GM19324 (cell line): ENCODE results near the gene LRPAP1.
"Not testable (repeated sequence)": the region's sequence is repeated elsewhere in the genome, so short reads cannot be mapped to it uniquely, and the experiment has no call there.

Experiments
- ATAC-seq: cut with Tn5 transposase; IDR thresholded peaks from one replicate; pipeline ENCODE4 v1.9.1; 2021; ENCODE audit warnings: mild to moderate bottlenecking, moderate library complexity; ENCODE audit not compliant: unreplicated experiment, low FRiP score

LRPAP1 gene, protein sequence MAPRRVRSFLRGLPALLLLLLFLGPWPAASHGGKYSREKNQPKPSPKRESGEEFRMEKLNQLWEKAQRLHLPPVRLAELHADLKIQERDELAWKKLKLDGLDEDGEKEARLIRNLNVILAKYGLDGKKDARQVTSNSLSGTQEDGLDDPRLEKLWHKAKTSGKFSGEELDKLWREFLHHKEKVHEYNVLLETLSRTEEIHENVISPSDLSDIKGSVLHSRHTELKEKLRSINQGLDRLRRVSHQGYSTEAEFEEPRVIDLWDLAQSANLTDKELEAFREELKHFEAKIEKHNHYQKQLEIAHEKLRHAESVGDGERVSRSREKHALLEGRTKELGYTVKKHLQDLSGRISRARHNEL

DNA sequence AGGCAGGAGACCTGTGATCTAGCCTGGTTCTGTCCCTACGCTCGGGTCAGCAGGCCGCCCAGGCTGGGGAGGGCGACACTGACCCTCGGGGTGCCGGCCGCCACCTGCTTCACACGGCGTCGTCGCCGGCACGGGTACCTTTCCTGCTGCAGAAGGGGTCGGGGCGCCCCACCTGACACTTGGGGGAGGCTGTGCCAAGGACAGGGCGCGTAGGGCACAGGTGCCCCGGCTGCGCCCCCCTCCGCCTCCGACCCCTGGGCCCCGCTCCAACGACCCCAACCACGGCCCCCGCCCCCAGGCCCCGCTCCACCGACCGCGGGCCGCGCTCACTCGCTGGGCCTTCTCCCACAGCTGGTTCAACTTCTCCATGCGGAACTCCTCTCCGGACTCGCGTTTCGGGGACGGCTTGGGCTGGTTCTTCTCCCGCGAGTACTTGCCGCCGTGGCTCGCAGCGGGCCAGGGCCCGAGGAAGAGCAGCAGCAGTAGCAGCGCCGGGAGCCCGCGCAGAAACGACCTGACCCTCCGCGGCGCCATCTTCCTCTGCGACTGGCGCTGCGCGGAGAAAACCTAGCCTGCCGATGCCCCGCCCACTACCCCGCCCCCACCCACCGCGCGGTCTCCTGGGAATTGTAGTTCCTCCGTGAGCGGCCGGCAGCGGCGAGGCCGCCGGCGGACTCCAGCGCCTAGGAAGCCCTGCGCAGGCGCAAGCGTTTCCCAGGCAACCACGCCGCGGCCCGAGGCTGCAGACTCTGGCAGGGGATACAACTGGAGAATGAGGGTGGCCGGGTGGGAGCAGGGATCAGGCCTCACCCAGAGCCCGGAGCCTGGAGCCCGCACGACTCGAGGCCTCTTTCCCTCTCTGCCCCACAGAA, at the start of gene LRPAP1:
TSS of gene LRPAP1 (minus strand) at position 544 of the 872 bp plus-strand sequence. CDS start at position 534, 10 bp downstream.
- peak; percentile 93 for ATAC-seq

DNA sequence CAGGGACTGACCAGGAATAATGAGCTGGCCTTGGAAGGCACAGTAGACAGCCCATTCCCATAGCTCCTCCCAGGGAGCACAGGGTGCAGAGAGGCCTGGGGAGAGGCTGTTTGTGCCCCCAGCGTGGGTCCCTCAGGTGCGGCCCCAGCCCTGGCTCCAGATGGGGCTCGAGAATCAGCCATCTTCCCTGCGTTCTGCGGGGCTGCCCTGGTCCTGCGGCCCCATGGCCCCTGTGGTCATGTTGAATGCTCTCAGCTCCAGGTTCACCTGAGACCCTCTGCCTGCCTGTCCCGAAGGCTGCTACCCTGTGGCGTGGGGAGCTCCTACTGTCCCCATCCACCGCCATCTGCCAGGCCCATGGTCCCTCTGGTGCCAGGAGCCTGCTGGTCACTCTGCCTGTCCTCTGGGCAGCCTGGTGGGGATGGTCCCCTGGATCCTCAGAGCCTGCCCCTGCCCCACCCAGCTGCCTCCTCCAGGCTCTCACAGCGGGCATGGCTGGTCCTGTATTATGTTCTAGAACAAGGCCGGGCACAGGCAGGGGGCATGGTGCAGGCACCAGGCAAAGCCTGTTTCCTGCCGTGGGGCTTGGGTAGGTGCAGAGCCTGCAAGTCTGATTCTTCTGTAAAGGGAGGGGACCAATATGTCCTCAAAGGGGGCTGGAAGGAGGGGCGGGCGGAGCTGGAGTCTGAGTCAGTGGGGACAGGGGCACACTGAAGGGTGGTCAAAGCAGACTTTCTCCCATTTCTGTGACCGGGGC, 49.3 kb upstream of the LRPAP1 start:
- ATAC-seq = not testable (repeated sequence)

DNA sequence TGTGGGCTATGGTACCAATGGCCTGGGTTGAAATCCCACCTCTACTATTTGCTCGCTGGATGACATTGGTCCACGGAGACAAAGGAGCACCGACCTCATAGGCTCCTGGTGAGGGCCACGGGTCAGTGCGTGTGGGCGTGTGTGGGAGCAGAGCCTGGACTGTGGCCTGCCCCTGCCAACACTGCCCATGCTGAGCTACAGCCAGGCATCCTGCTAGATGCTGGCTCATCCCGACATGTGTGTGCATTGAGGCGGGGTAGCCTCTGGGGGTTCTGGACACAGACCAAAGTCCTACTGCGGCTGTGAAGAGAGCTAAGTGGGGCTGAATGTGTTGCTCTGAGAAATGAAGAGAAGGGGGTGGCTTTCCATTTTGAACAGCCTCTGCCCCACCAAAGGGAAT, 48.6 kb upstream of the LRPAP1 start:
- not testable (repeated sequence) for ATAC-seq

DNA sequence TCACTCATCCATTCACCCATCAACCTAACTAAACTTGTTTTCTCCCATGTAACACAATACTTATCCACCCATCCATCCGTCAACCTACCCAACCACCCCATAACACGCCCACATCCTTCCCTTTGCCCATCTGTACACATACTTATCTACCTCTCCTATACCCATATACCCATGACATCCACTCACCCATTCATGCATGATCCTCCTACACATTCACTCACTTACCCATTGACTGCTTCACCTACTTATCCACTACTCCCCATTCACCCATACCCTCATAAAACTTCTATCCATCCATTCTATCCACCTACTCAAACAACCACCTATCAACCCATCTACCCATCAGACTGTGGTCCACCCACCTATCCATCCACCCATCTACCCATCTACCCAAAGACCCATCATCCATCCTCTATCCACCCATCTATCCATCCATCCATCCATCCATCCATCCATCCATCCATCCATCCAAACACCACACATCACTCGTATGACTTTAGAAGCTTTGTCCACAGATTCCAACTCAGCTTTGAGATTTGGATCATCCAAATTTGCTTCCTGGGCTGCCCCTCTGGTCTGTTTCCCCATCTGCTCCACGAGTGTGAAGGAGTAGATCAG, 46.4 kb upstream of the LRPAP1 start:
- ATAC-seq = not testable (repeated sequence)

DNA sequence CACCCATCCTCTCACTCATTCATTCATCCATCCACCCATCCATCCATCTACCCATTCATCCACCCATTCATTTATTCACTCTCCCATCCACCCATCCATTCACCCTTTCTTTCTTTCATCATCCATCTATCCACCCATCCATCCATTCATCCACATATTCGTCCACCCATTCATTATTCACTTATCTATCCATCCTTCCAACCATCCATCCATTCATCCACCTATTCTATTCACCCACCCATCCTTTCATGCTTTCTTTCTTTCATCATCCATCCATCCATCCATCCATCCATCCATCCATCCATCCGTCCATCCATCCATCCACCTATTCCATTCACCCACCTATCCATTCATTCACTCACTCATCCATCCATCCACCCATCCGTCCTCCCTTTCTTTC, 45.8 kb upstream of the LRPAP1 start:
- ATAC-seq = not testable (repeated sequence)

DNA sequence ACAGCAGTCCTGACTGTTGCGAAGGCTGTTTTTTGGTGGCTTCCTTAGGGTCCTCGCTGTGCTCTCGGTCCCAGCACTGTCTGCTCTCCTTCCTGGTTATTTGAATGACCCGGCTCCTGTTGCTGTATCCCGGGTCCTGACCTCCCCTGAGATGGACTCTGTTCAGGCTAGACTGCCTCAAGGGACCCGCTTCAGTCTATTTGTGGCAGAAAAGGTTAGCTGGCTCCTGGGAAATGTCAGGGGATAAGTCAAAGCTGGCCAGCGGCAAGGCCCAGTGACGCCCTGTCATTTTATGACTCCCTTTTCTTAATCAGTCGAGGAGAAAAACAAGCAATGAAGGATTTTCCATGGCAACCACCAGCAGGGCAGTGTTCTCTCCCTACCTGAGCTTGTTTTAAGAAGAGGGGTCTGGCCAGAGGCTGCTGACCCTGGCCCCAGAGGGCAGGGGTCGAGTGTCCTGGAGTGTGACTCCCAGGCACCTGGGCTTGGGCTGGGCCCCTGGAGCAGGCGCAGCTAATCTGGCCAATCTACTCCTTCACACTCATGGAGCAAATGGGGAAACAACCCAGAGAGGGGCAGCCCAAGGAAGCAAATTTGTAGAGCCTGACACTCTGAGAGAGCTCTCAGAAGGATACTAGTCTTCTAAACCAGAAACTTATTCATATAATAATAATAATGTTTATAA, 45.1 kb upstream of the LRPAP1 start:
- not testable (repeated sequence) for ATAC-seq

DNA sequence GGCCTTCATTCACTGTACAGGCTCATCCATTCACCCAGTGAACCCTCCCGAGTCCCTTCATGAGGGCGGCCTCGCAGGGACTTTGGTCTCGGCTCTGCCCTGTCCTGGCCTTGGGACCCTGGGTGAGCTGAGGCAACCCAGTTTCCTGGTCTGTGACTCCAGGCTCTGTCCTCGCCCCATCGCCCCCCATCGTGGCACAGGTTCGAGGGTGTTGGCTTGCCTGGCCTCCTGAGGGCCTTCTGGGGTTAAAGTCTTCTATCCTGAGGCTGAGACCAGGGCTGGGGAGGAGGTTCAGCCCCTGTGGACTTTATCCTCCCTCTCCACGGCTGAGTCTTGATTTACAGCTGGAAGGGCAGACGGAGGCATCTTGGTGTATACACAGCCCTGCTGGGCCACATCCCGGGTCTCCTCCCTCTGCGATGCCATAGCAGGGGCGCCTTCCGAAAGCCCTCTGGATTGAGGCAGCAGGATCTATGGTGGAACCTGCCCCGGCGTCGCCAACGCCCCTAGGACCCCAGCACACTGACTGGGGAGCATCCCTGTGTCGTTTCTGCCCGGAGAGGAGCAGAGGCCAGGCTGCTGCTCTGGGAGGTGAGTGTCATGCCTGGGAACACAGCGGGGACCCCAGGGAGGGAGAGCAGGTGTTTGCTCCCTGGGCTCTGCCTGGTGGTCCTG, 44.4 kb upstream of the LRPAP1 start:
- not testable (repeated sequence) for ATAC-seq

DNA sequence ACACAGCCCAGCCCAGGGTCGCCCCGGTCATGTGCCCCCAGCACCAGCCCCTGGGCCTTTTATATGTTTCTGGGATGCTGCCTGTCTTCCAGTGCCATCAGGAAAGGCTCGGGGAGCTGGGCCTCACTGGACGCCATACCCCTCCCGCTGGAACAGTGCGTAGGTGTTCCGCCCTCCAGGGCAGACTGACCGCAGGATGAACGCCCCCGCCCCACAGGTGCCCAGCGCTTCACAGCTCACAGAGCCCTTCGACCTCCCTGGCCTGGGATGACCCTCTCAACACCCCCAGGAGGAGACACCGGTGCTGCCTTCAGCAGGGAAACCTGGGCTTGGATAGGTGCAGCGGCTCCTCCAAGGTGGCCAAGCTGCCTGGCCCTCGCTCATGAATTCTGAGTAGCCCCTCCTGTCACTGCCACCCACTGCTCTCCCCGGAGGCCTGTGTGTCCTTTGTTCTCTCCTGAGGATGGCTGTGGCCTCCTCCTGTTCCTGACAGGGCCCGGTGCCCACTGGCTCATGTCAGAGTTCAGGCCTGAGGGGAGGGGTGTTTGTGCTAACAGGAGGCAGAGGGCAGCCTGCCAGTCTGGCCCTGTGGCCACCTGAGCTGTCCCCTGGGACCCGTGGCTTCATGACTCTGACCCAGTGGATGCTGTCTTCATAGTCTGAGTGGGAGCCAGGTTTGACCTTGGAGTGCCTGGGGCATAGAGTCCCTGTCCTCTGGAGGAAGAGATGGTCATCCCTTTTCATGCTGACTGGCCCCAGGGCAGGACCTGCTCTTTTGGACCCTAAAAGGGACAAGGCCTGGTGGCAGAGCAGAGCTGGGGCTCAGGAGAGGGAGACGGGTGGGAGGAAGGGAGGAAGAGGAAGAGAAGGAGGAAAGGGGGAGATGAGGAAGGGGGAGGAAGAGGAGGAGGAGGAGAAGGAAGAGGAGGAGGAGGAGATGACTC, 43.5 kb upstream of the LRPAP1 start:
- ATAC-seq = not testable (repeated sequence)

DNA sequence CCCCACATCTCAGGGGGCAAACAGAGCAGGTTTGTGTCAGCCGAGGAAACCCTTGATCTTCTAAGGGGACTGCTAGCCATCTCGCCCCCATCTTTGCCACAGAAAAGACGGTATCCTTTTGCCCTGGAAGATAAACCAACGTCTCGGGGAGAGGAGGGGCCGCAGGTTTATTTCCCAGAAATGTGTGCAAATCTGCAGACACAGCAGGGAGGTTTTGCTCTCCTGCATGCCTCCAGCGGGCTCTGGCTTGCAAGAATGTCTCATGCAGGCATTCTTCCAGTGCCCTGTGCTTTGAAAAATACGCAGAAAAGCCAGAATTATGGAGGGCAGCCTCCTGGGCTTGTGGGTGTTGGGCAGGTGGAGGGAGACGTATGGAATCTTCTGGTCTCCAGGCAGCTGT, 42.6 kb upstream of the LRPAP1 start:
- ATAC-seq = not testable (repeated sequence)

DNA sequence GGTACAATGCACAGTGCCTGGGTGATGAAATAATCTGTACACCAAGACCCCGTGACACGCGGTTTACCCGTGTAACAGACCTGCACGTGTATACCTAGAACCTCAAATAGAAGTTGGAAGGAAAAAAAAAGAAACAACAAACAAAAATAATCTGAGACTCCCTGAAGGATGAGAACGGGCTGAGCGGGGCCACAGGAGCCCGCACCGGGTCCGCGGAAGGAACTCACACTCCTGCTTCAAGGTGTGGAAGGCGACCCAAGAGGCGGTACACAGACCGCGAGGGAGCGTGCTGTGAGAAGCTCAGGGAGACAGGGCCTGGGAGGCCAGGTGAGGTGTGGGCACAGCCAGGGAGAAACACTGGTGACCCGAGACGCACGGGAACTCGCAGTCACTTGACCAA, 42.1 kb upstream of the LRPAP1 start:
- ATAC-seq = not testable (repeated sequence)

DNA sequence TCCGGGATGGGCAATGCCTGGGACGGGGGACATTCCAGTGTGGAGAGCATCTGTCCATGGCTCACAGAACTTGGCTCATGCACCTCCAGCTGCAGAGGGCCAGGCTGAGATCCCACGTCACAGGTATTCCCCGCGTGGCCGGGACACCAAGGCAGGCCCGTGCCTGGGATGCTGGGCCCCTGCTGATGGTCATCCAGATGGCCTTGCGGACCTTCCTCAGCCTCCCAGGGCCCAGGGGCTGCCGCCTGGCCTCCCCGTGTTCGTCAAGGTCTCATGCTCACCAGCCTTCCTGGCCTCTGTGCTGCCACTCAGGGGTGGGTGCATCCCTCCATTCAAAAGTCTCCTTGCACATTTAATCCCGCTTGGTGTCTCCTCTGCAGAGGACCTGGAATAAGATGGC, 40.9 kb upstream of the LRPAP1 start:
- ATAC-seq = no peak

DNA sequence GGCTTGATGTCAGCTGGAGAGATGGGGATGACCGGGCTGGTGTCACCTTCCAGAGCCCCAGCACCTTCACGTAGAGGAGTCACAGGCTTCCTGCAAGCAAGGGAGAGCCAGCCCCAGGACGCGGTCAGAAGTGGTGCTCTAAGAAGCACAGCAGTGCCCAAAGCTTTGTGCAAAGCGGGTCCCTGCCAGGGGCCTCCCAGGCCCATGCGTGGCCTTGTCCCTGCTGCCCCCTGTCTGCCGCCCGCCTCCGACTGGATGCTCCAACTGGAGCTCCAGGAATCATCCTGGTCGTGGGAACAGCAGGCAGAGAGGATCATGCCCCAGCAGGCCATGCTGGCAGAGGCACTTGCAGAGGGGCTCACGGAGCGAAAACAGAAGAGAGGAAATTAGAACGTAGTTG, 40.1 kb upstream of the LRPAP1 start:
- ATAC-seq = no peak

DNA sequence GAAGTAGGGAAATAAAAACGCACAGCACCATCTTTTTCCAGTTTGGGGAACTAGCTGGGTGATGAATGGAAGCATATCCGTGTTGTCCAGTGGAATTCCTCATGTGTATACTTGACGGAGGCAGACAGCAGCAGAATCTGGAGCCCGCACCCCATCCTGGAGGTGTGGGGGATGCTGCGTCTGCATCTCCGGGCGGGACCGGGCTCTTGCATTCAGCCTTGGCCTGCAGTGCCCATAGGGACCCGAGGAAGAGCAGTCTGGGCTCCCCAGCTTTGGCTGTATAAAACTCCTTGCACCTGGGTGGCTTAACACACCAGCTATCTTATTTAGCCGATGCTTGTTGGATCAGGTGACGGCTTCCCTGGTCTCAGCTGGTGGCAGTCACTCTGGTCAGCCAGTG, 39.7 kb upstream of the LRPAP1 start:
- ATAC-seq = no peak

DNA sequence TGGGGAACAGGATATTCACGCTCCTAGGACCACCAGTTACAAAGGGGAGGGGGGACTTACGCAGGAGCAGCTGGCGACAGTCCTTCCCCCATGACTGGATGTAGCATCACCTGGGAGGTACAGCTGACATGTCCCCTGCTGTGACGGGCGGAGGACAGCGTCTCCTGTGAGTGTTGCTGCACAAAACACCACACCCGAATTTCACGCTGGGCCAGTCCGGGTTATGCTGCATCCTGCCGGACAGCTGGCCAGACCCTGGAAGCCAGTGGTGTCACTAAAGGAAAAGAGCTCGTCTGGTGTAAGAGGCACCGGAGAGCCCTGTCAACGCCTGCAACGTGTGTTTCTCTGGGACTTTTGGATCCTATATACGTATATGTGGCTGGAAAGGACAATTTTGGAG, 38.7 kb upstream of the LRPAP1 start:
- ATAC-seq = not testable (repeated sequence)

DNA sequence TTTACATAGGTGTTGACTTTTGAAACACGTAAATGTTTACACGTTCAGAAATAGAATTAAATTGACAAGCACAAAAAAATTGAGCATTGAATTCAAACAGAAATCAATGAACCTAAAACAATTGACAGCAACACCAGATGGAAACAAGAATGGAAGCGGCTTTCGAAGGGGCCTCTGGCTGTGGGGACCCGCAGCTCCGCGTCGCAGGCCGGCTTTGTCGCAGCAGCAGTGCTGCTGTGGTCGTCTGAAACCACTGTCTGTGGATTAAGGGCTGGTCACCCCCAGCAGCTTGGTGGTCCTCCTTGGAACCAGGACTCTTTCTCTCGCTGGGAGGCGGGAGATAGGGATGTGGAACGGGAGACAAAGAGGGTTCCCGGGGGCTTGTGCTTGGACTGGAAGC, 37.4 kb upstream of the LRPAP1 start:
- not testable (repeated sequence) for ATAC-seq

DNA sequence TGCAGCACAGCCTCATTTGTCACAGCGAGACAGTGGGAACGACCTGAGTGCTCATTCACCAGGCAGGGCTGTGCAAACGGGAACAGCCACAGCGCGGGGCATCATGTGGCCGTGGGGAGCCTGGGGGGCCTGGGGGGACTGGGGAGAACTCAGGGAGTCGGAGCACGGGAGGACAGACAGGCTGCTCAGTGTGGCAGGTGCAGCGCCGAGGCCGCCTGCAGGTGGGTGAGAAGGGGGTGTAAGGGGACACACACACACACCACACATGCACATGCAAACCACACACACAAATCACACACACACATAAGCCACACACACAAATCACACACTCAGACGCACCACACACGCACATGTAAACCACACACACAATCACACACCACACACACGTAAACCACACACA, 34.5 kb upstream of the LRPAP1 start:
- not testable (repeated sequence) for ATAC-seq

DNA sequence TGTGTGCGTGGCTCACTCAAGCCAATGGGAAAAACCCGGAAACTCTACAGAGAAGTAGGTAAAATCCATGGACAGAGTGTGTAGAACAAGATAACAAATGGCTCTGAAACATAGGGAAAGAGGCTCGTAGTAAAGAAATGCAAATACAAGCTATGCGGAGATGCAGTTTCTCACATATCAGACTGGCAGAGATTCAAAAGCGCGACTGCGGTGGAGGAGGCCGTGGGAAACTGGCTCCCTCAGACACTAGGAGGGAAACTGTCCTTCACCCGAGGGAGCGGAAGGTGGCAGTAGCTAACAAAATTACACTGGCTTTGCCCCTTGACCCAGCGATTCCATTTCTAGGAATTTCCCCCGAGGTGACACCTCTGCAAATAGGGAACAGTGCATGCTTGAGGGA, 34.1 kb upstream of the LRPAP1 start:
- ATAC-seq = not testable (repeated sequence)

DNA sequence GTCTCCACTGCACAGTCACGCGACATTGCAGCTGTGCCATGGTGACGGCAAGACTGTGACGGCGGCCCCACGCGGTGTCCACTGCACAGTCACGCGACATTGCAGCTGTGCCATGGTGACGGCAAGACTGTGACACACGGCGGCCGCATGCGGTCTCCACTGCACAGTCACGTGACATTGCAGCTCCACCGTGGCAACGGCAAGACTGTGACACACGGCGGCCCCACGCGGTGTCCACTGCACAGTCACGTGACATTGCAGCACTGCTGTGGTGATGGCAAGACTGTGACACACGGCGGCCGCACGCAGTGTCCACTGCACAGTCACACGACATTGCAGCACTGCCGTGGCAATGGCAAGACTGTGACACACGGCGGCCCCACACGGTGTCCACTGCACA, 32.7 kb upstream of the LRPAP1 start:
- not testable (repeated sequence) for ATAC-seq
